Fibroblast of lung (primary cell): ENCODE results near the gene CACNB1. TPM values are rescaled to one million over a fixed set of nuclear protein-coding genes. Genes with fewer than 3 reads are reported as not detected.

Experiments used
- DNase-seq, 2 donors: peaks; one replicate each; pipeline versions ENCODE4 v3.0.0 to v3.0.0-alpha.2; 2010; ENCODE audit warnings: low read depth in 2 of 2
- H2AFZ ChIP-seq: 2 replicates; pipeline ENCODE4 v1.5.1; 2012; ENCODE audit warnings: low read length, control low read depth, inconsistent platforms
- H3K27ac ChIP-seq: 2 replicates; pipeline ENCODE4 v1.5.1; 2011; ENCODE audit warnings: low read length, control low read depth; ENCODE audit not compliant: insufficient read depth
- H3K27me3 ChIP-seq: 2 replicates; pipeline ENCODE4 v1.5.1; 2011; ENCODE audit warnings: mild to moderate bottlenecking, low read length; ENCODE audit not compliant: control insufficient read depth, insufficient read depth
- H3K36me3 ChIP-seq: 2 replicates; pipeline ENCODE4 v1.5.1; 2011; ENCODE audit warnings: low read length; ENCODE audit not compliant: control insufficient read depth, insufficient read depth
- H3K4me1 ChIP-seq: 2 replicates; pipeline ENCODE4 v1.5.1; 2011; ENCODE audit warnings: low read length; ENCODE audit not compliant: control insufficient read depth, insufficient read depth; ENCODE audit errors: extremely low read depth
- H3K4me2 ChIP-seq: 2 replicates; pipeline ENCODE4 v1.5.1; 2011; ENCODE audit warnings: low read length, control low read depth; ENCODE audit not compliant: insufficient read depth; ENCODE audit errors: extremely low read depth
- H3K4me3 ChIP-seq, 4 experiments: fragments of 200-600 bp in 1 of 4; sonication (generic) in 1 of 4; replicated peaks in 1 of 4; 2 replicates each; pipeline ENCODE4 v1.5.1; 2011 to 2016; ENCODE audit warnings: low read length in 4 of 4, low read depth in 3 of 4, mild to moderate bottlenecking in 3 of 4, control low read depth in 2 of 4, inconsistent platforms in 1 of 4, mixed read lengths in 1 of 4; ENCODE audit not compliant: insufficient read depth in 1 of 4; ENCODE audit errors: control extremely low read depth in 1 of 4
- H3K79me2 ChIP-seq: 2 replicates; pipeline ENCODE4 v1.5.1; 2012; ENCODE audit warnings: mild to moderate bottlenecking, low read length, inconsistent platforms; ENCODE audit not compliant: control insufficient read depth, insufficient read depth
- H3K9ac ChIP-seq: 2 replicates; pipeline ENCODE4 v1.5.1; 2011; ENCODE audit warnings: mild to moderate bottlenecking, low read length, control low read depth; ENCODE audit not compliant: insufficient read depth
- H3K9me3 ChIP-seq: 2 replicates; pipeline ENCODE4 v1.5.1; 2012; ENCODE audit warnings: low read depth, low read length; ENCODE audit not compliant: control insufficient read depth, insufficient read depth
- H4K20me1 ChIP-seq: 2 replicates; pipeline ENCODE4 v1.5.1; 2011; ENCODE audit warnings: low read length; ENCODE audit not compliant: control insufficient read depth, insufficient read depth; ENCODE audit errors: extremely low read depth
- EZH2 ChIP-seq: IDR thresholded peaks from 2 replicates; pipeline ENCODE4 v1.5.1; 2012; ENCODE audit warnings: low read length, control low read depth, mild to moderate bottlenecking; ENCODE audit errors: missing control alignments
- polyA plus RNA-seq, 2 donors: library from polyadenylated mRNA; depleted of rRNA in 1 of 2; stranded (reverse) in 1 of 2; unstranded in 1 of 2; fragments of >200 nt; gene quantifications; 2 replicates each; pipeline ENCODE4 v1.2.1, GENCODE V29; 2011 to 2012; ENCODE audit warnings: missing spikeins in 1 of 2
- total RNA-seq: library from RNA; depleted of rRNA; stranded (reverse); fragments of >200 nt; gene quantifications from 2 replicates; pipeline ENCODE4 v1.2.1, GENCODE V29; 2014
- TF ChIP-seq, protein P1 (sequence below), 2 donors: IDR thresholded peaks in 1 of 2; conservative IDR thresholded peaks in 1 of 2; 1 replicate in 1 of 2; 2 replicates in 1 of 2; pipeline ENCODE4 v1.5.1; 2011 to 2012; ENCODE audit warnings: low read length in 2 of 2, control low read depth in 1 of 2, inconsistent platforms in 1 of 2, low read depth in 1 of 2, mild to moderate bottlenecking in 1 of 2

The CACNB1 gene
- total and polyA plus RNA-seq, 2 donors (not counting 1 experiment from before 2014, with no cell fraction given) = 5.7 to 5.9 TPM

DNA sequence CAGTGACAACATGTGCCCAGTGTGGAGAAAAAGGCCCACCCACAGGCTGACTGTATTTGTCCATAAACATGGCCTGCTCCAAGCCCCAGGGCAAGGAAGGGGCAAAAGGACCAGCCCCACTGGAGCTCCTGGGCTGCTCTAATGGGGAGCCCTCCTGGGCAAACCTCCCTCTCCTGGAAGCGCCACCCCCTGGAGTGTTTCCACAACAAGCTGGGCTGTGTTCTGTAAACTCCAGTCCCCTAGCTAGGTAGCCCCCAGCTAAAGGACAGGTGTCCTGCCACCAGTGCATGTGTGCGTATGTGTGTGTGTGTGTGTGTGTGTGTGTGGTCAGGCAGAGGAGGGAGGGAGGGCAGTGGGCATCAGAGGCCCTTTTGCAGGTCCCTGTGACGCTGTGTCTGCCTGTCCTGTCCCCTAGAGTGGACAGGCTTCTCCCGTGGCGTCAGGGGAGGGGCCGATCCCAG is 39.5 kb upstream of the CACNB1 start:
- H3K27ac ChIP-seq = no peak overlapping the region
- no peaks in the 10 kb centered on the region for H3K79me2 ChIP-seq
- no peaks in the 10 kb centered on the region for H4K20me1 ChIP-seq
- peaks cover 7% of the 10 kb centered on the region for H3K27me3 ChIP-seq
- H3K4me1 ChIP-seq = no peaks in the 10 kb centered on the region
- H3K9ac ChIP-seq = no peak overlapping the region
- TF ChIP-seq, protein P1, sequence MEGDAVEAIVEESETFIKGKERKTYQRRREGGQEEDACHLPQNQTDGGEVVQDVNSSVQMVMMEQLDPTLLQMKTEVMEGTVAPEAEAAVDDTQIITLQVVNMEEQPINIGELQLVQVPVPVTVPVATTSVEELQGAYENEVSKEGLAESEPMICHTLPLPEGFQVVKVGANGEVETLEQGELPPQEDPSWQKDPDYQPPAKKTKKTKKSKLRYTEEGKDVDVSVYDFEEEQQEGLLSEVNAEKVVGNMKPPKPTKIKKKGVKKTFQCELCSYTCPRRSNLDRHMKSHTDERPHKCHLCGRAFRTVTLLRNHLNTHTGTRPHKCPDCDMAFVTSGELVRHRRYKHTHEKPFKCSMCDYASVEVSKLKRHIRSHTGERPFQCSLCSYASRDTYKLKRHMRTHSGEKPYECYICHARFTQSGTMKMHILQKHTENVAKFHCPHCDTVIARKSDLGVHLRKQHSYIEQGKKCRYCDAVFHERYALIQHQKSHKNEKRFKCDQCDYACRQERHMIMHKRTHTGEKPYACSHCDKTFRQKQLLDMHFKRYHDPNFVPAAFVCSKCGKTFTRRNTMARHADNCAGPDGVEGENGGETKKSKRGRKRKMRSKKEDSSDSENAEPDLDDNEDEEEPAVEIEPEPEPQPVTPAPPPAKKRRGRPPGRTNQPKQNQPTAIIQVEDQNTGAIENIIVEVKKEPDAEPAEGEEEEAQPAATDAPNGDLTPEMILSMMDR (conservative IDR thresholded peaks at IDR 0.05 in 1 of 2, IDR thresholded peaks at IDR 0.05 in 1 of 2; ENCODE audit: low read depth in 1 of 2, low read length in 2 of 2) = no peak
- TF ChIP-seq EZH2 = no peak
- H3K4me3 ChIP-seq = no peak overlapping the region
- no peaks in the 10 kb centered on the region for H3K9me3 ChIP-seq
- no peaks in the 10 kb centered on the region for H3K36me3 ChIP-seq
- no peak overlapping the region for H3K4me2 ChIP-seq
- DNase-seq = no peak
- no peak overlapping the region for H2AFZ ChIP-seq

DNA sequence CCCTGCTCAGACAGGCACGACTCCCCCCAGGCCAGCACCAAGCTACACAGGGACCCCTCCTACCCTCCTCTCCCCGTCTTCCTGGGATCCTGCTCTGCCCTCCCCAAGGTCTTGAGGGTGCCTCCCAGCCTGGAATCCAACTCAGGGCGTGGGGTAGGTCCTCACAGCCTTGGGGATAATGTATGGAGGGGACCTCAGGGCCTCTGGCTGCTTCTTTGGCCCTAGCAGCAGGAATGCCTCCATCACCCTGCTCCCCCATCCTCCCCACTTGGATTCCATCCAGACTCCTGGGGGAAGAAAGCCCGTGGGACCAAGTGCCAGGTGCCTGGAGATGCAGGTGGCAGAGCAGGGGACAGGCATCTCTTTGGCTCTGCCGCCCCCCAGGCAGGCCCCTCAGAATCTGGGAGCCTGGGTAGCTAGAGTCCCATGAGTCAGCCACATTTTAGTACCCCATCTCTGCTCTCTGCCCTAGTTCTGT is 39.0 kb upstream of the CACNB1 start:
- Histone ChIP-seq H3K27me3 (peaks cover 7% of the 10 kb centered on the region), H3K79me2 (no peaks in the 10 kb centered on the region), H4K20me1 (no peaks in the 10 kb centered on the region), H3K36me3 (no peaks in the 10 kb centered on the region), H3K4me2 (no peak overlapping the region), H3K4me1 (peaks cover 4% of the 10 kb centered on the region), H3K27ac (no peak overlapping the region), H3K9ac (no peak overlapping the region), H2AFZ (no peak overlapping the region), H3K4me3 (no peak overlapping the region), H3K9me3 (no peaks in the 10 kb centered on the region)
- TF ChIP-seq, protein P1 (conservative IDR thresholded peaks at IDR 0.05 in 1 of 2, IDR thresholded peaks at IDR 0.05 in 1 of 2; ENCODE audit: low read depth in 1 of 2, low read length in 2 of 2) = no peak
- TF ChIP-seq EZH2 = no peak
- no peak for DNase-seq

DNA sequence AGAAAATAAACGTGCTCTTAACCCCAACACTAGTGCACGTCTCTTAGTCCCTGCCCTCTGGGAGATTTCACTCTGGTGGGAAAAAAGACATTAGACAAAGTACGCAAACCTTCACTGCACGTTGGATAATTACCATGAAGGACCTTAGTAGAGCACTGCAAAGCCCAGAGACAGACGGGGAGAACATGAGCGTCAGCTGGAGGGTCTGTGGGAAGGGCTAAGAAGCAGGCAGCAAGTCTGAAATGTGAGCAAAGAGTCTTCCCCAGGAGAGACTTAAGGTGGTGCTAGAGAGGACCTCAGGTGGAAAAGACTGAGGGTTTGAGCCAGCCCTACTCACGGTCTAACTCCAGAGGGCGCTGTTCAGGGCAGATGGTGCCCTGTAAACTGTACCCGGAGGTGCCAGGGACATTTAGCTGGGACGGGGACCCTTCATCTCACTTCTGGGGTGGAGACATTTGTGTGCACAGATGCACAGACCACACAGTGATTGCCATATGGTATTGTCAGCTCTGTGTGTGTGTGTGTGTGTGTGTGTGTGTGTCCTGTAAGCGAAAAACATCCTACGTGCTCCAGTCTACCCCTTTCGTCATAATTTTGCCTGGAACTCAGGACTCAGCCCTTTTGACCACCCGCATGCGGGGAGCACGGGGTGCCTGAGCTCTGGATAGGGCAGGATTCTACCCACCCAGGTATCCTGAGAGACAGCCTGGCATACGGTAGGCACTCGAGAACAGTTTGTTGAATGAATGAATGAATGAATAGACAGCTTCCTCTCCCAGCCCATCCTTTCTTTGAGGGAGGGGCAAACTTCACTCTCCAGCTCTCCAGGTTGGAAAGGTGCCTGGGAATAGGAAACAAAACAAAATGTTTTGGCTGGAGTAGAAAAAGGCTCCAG is 38.3 kb upstream of the CACNB1 start:
- no peak overlapping the region for H3K4me2 ChIP-seq
- no peak overlapping the region for H3K4me3 ChIP-seq
- no peak for TF ChIP-seq EZH2
- TF ChIP-seq, protein P1 (conservative IDR thresholded peaks at IDR 0.05 in 1 of 2, IDR thresholded peaks at IDR 0.05 in 1 of 2; ENCODE audit: low read depth in 1 of 2, low read length in 2 of 2) = peak; percentile 45 to 63
- H3K9me3 ChIP-seq = no peaks in the 10 kb centered on the region
- peaks cover 4% of the 10 kb centered on the region for H3K4me1 ChIP-seq
- H4K20me1 ChIP-seq = no peaks in the 10 kb centered on the region
- H3K36me3 ChIP-seq = no peaks in the 10 kb centered on the region
- no peak overlapping the region for H2AFZ ChIP-seq
- DNase-seq = peak; percentile 51 to 53
- no peaks in the 10 kb centered on the region for H3K79me2 ChIP-seq
- H3K9ac ChIP-seq = no peak overlapping the region
- no peak overlapping the region for H3K27ac ChIP-seq
- peaks cover 7% of the 10 kb centered on the region for H3K27me3 ChIP-seq
